IPS-18c (cell line): ENCODE data around the gene QRICH1.

Experiments
- H3K4me3 ChIP-seq: 2 replicates; pipeline ENCODE4 v1.7.0; 2013; ENCODE audit warnings: low read depth, mild to moderate bottlenecking, low read length, moderate library complexity; ENCODE audit not compliant: insufficient read depth
- H3K9me3 ChIP-seq: one replicate; pipeline ENCODE4 v1.6.1; 2013; ENCODE audit warnings: mild to moderate bottlenecking, low read length, moderate library complexity; ENCODE audit not compliant: control insufficient read depth, insufficient read depth

Gene QRICH1

GRCh38 chr3:48997102-48997635 is 96.7 kb downstream of the QRICH1 start:
- Histone ChIP-seq H3K9me3 (no peaks in the 10 kb centered on the region), H3K4me3 (no peak overlapping the region)

DNA sequence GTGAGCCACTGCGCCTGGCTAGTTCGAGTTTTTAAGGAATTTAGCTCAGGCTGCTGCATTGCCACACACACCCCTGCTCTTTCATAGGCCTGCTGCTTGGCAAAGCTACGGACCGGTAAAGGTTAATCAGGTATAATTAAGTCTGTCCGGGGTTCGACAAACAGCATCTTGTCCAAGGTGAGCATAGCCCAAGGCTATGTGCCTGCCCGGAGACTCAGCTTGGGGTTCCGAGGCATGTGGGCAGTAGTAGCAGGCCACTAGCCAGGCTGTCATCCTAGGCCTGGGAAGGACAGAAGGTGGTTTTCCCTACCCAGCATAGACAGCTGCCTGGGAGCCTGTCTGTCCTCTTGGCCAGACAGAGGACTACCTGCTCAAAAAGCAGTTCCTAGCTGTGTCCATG is 97.2 kb downstream of the QRICH1 start:
- H3K9me3 ChIP-seq, result no peaks in the 10 kb centered on the region
- no peak overlapping the region for H3K4me3 ChIP-seq

DNA sequence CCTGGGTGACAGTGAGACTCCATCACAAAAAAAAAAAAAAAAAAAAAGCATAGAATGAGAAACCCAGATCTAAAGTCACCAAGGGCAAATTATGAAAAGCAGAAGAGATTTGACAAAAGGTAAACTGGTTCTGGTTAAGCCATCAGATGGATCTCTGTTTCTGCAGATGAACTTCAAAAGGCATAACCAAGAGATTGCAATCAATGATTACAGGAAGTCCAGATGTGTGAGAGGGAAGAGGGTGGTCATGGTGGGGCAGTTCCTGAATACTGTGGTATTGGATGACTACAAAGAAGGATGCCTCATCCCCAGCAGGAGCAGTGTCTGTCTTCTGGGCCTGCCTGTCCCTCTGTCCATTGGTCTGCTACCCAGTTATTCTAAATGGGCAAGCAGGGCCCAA is 100.0 kb downstream of the QRICH1 start:
- H3K4me3 ChIP-seq, result no peak overlapping the region
- no peaks in the 10 kb centered on the region for H3K9me3 ChIP-seq

DNA sequence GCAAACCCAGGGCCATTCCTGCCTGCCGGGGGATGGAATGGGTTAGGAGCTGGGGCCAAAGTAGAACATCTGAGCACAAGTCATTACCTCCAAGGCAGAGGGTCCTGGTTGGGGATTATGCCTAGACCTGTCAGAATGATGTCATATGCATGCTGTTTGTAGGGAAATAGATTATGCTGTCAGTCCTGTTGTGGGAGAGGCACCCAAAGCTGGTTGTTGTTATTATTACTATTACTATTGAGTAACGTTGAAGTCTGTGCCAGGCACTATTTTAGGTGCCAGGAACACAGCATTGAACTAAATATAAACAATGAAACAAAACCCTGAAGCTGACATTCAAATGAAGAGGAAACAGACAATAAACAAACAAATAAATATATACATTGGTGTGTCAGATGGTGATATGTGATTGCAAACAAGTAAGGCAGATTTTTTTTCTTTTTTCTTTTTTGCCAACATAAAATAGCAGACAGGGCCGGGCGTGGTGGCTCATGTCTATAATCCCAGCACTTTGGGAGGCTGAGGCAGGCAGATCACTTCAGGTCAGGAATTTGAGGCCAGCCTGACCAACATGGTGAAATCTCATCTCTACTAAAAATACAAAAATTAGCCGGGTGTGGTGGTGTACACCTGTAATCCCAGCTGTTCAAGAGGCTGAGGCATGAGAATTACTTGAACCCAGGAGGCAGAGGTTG is 101.9 kb downstream of the QRICH1 start:
- Histone ChIP-seq H3K9me3 (no peaks in the 10 kb centered on the region), H3K4me3 (peak overlapping the region; percentile 64)

GRCh38 chr3:48990636-48991469 is 103.0 kb downstream of the QRICH1 start:
- H3K9me3 ChIP-seq, result no peaks in the 10 kb centered on the region
- peak overlapping the region; percentile 64 for H3K4me3 ChIP-seq

- H3K9me3 ChIP-seq, result no peaks in the 10 kb centered on the region
- H3K4me3 ChIP-seq, result peak within 1 kb of the TSS; percentile 64
Measured at GRCh38 chr3:48989796-48990635, 103.9 kb downstream of the QRICH1 start, which contains the start of gene P4HTM. Gene P4HTM (plus strand): TSS chr3:48990241. CDS start chr3:48990257, 16 bp downstream.

DNA sequence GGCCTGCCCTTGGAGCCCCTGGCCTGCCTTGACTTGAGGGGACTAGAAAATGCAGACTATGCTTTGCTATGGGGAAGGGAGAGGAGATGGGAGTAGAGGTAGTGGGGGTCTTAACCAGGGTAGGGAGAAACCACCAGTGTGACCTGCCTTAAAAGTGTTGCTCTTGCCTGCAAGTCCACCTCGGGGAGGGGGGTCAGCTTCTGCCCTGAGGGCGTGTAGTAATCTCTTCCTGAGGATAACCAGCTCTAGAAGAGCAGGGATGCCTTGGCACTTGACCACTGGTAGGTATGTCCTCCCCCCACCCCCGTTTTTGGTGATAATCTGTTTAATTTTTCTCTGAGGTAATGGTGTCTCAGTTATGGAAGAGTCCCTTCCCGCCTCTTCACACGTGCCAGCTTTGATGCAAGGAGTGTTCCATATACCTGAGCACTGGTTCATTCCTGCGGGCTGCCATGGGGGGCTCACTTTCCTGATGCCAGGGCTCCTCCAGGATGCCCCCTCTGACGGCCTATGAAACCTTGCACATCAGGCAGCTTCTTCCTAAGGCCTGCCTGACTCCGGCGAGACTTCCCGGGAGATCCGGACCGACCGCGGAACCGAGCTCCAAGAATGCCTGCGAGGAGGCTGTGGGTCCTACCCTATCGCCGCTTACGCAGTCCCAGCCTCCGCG is 104.6 kb downstream of the QRICH1 start:
- Histone ChIP-seq H3K4me3 (peak overlapping the region; percentile 64), H3K9me3 (no peaks in the 10 kb centered on the region)

- Histone ChIP-seq H3K9me3 (no peaks in the 10 kb centered on the region), H3K4me3 (no peak overlapping the region)
Measured at GRCh38 chr3:48985831-48986376, 108.0 kb downstream of the QRICH1 start.

GRCh38 chr3:48984663-48985062 is 109.2 kb downstream of the QRICH1 start:
- H3K4me3 ChIP-seq, result no peak overlapping the region
- H3K9me3 ChIP-seq, result no peaks in the 10 kb centered on the region

DNA sequence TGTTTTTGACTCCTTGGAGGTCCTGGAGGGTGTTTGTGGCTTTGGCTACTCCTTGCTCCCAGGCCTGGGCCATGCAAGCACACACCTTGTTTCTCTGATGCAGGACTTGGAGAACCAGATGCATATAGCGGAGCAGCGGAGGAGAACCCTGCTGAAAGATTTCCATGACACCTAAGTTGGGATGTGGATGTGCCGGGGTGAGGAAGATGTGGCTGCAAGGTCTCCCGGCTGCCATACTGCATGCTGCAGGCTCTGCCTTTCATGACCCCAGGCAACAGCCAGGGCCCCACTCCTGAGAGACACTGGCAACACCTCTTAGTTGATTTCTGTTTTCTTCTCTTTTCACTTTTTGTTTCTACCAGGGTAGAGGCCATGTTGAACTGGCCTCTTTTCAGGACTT is 110.8 kb downstream of the QRICH1 start:
- Histone ChIP-seq H3K4me3 (no peak overlapping the region), H3K9me3 (no peaks in the 10 kb centered on the region)

DNA sequence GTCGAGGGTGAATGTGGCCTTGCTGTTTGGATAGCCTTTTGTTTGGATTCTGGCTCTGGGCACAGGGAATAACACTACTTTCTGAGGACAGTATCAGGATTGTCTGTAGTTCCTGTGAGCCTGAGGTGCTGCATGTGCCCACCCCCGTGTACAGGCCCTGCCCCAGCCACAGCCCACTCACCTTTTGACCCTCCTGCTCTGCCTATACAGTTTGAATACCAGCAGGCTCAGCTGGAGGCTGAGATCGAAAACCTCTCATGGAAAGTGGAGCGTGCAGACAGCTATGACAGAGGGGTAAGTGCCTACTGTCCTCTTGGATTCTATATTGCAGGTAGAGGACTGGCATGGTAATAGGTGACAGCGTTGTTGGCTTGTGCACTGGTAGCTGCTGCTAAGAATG is 111.2 kb downstream of the QRICH1 start:
- Histone ChIP-seq H3K9me3 (no peaks in the 10 kb centered on the region), H3K4me3 (no peak overlapping the region)

DNA sequence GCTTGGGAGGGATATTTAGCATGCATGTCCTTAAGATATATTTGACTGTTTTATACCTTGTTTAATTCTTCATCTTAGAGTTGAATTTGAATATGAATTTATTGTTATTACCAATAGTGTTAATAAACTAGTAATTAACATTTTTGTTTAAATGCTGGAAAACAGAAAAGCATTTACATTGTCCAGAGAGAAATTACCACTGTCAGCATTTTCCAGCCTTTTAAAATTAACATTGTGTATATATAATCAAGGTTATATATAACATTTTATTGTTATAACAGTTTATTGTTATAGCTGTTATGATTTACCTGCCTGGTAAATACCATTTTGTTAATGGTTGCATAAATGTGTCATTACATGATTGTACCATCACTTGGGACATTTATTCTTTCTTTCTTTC is 111.9 kb downstream of the QRICH1 start:
- no peaks in the 10 kb centered on the region for H3K9me3 ChIP-seq
- no peak overlapping the region for H3K4me3 ChIP-seq

GRCh38 chr3:48980295-48980694 is 113.6 kb downstream of the QRICH1 start:
- Histone ChIP-seq H3K9me3 (no peaks in the 10 kb centered on the region), H3K4me3 (no peak overlapping the region)
